Hepatic stellate cell (primary cell): ENCODE data around the gene NSUN2.

ENCODE experiments used
- DNase-seq: peaks from one replicate; pipeline ENCODE4 v3.0.0; 2011; ENCODE audit warnings: low spot score

NSUN2 gene

GRCh38 chr5:6604341-6604740 is 28.5 kb downstream of the NSUN2 start:
- DNase-seq, result no peak

- DNase-seq, result no peak
These were observed 29.2 kb downstream of the NSUN2 start for GRCh38 chr5:6603643-6604042.

- no peak for DNase-seq
These were observed 30.4 kb downstream of the NSUN2 start for GRCh38 chr5:6602441-6602840.

GRCh38 chr5:6601816-6602215 is 31.0 kb downstream of the NSUN2 start:
- DNase-seq, result no peak

- no peak for DNase-seq
These were observed 31.6 kb downstream of the NSUN2 start for GRCh38 chr5:6601271-6601670.

GRCh38 chr5:6599739-6600138 is 33.1 kb downstream of the NSUN2 start:
- DNase-seq, result no peak

- no peak for DNase-seq
These were observed 34.4 kb downstream of the NSUN2 start for GRCh38 chr5:6598351-6598900.

- DNase-seq, result no peak
These were observed 35.3 kb downstream of the NSUN2 start for GRCh38 chr5:6597557-6597956.

- no peak for DNase-seq
These were observed 36.5 kb downstream of the NSUN2 start for GRCh38 chr5:6596388-6596787.

- DNase-seq, result no peak
These were observed 37.4 kb downstream of the NSUN2 start for GRCh38 chr5:6595405-6595804.

- DNase-seq, result no peak
These were observed 38.8 kb downstream of the NSUN2 start for GRCh38 chr5:6594066-6594465.

GRCh38 chr5:6593148-6594016 is 39.5 kb downstream of the NSUN2 start:
- no peak for DNase-seq

GRCh38 chr5:6592601-6593000 is 40.2 kb downstream of the NSUN2 start:
- no peak for DNase-seq

- DNase-seq, result no peak
These were observed 41.1 kb downstream of the NSUN2 start for GRCh38 chr5:6591671-6592288.

- no peak for DNase-seq
These were observed 42.3 kb downstream of the NSUN2 start for GRCh38 chr5:6590581-6590980.

GRCh38 chr5:6587171-6587570 is 45.7 kb downstream of the NSUN2 start:
- no peak for DNase-seq

- no peak for DNase-seq
These were observed 46.2 kb downstream of the NSUN2 start for GRCh38 chr5:6586647-6587042.

- no peak for DNase-seq
These were observed 46.8 kb downstream of the NSUN2 start for GRCh38 chr5:6585939-6586646.

- no peak for DNase-seq
These were observed 47.7 kb downstream of the NSUN2 start for GRCh38 chr5:6585168-6585567.

GRCh38 chr5:6584727-6585126 is 48.1 kb downstream of the NSUN2 start:
- DNase-seq, result no peak

GRCh38 chr5:6584101-6584645 is 48.7 kb downstream of the NSUN2 start:
- DNase-seq, result no peak
